Stimulated activated CD4-positive, alpha-beta T cell treated with anti-CD3 and anti-CD28 coated beads, Interleukin-12 subunit alpha, Interleukin-12 subunit beta, amount 100 ng/mL, for 48 hours (primary cell): ENCODE results near the gene COQ2.

Source experiments
- DNase-seq, 3 donors: peaks; one replicate each; pipeline ENCODE4 v3.0.0-alpha.2; 2020; ENCODE audit warnings: low read depth in 2 of 3, low spot score in 1 of 3

COQ2 gene

GRCh38 chr4:83219344-83220331 is 65.0 kb downstream of the COQ2 start:
- DNase-seq: peak; percentile 56 to 66 (median 58)

GRCh38 chr4:83217721-83218522 is 66.7 kb downstream of the COQ2 start:
- peak; percentile 33 to 50 (median 48) for DNase-seq

- no peak for DNase-seq
These were observed 67.5 kb downstream of the COQ2 start for GRCh38 chr4:83216959-83217683.

- DNase-seq: no peak
These were observed 70.5 kb downstream of the COQ2 start for GRCh38 chr4:83214079-83214478.
